ENCODE measurements around the gene PRDM5.
"Not testable (repeated sequence)": the region's sequence is repeated elsewhere in the genome, so short reads cannot be mapped to it uniquely, and the experiment has no call there.

Gene PRDM5

DNA sequence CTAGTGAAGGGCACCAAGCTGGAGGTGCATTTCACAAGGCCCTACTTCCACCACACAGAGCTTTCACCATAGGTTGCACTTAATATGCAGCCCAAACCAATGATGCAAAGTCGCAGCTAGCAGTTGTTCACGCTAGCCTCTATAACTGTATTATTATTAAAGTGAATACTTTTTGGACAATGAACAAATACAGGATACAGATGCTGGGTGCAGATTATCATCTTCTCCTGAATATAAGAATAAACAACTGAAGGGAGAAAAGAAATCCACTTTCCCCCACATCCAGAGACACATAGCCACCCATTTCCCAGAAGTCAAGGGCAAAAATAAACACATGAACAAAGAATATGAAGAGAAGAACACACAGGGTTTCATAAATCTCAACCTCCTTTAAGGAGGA, 107.2 kb downstream of the PRDM5 start:
- no peak for DNase-seq

DNA sequence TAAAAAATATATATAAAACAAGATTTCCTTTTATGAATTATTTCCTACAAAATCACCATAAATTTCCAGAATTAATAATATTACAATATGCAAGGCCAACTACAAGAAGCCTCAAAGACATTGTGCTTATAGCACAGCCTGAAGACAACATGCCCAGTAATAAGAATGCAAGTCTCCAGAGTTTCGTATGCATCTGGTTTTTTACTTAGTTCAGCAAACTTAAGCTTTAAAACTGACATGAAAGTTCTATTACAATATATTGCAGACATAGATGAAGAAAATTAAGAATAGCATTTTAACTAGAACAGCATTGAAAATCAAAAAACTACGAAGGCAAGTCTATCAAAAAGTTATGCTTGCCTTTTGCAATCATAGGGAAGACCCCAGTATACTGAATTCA, 107.6 kb downstream of the PRDM5 start:
- no peak for DNase-seq

DNA sequence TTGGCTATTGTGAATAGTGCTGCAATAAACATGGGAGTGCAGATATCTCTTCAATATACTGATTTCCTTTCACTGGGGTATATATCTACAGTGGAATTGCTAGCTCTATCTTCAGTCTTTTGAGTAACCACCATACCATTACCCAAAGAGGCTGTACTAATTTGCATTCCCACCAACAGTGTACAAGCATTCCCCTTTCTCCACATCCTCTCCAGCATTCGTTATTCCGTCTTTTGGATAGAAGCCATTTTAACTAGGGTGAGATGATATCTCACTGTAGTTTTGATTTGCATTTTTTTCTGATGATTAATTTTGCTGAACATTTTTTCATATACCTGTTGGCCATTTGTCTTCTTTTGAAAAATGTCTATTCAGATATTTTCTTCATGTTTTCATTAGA, 110.3 kb downstream of the PRDM5 start:
- DNase-seq, result no peak

DNA sequence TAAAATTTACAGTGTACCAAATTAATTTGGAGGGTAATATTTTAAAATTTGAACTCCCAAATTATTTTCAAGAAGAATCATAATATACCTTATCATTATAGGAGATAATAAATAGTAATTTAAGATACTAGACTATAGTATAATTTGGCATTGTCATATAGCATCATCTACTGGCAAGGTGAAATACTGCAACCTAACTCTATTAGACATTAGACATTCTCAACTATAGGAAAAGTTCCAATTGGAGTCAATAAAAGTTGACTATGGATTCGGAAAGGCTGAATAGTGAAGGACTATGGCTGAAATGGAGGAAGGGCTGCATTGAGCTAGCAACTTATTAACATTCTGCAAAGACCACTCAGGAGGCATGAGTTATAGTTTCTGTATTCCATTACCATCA, 113.0 kb downstream of the PRDM5 start:
- no peak for DNase-seq

DNA sequence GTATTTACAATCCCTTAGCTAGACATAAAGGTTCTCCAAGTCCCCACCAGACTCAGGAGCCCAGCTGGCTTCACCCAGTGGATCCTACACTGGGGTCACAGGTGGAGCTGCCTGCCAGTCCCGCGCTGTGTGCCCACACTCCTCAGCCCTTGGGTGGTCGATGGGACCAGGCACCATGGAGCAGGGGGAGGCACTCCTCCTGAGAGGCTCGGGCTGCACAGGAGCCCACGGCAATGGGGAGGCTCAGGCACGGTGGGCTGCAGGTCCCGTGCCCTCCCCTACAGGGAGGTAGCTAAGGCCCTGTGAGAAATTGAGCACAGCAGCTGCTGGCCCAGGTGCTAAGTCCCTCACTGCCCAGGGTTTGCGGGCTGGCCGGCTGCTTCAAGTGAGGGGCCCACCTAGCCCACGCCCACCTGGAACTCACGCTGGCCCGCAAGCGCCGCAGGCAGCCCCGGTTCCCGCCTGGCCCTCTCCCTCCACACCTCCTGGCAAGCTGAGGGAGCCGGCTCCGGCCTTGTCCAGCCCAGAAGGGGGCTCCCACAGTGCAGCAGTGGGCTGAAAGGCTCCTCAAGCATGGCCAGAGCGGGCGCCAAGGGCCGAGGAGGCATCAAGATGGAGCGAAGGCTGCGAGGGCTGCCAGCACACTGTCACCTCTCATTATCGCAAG, 113.9 kb downstream of the PRDM5 start:
- DNase-seq, result no peak

DNA sequence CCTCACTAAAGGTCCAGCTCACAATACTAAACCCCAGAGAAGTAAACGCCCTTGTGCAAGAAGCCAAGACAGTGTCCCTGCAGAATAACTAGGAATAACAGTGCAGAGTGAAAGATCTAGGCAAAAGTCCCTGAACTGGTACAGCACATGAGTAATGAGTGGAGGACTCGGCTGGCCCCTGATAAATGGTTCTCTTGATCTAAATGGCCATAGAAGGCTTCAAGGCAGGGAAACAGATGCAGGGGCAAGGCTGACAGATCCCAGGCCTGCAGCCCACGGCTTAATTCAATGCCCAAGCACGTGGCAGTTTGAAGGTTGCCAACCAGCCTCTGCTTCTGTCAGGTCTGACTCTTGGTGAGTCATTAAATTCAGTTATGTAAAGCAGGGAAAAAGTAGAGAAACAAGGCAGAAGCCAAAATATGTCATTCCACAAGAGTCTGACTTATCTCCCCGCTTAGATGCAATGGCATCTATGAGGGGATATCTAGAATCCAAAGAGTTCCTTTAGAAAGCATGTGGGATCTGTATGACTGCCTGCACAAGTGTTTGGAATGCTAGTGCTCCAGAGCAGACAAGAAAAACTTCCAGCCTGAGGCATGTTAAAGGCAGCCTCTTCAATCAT, 121.3 kb downstream of the PRDM5 start:
- DNase-seq, result peak; percentile 26

DNA sequence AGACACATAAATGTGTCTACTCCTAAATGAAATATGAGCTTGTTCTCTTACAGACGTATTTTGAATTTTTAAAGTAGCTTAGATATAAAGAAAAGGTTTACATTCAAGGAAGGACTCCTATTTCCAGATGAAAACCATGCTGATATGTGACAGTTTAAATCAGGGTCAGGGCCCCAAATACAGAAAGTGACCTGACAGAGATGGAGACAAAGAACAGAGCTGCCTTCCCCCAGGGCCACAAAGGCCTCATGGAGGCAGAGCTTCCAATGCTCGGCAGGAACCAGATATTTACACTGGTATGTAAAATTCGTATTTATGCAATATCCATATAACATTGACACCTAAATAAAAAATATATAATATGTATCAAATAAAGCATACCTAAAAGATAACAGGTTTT, 124.0 kb downstream of the PRDM5 start:
- DNase-seq, result no peak

DNA sequence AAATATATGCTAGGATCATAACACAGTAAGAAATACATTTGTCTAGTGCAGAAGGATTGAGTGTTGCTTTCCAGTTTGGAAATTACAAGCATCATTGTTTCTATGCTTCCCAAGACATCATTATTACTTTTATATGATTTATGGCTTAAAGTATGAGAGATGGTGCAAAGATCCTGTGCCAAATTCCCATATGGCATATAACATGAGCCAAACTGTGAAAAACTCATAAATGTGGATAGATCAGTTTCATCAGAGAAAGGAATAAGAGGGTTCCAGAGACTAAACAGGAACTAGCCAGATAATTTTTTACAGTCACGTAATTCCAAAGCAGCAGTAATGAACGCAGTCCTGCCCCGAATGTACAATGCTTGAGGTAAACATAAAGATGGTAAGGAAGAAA, 126.3 kb downstream of the PRDM5 start:
- no peak for DNase-seq

DNA sequence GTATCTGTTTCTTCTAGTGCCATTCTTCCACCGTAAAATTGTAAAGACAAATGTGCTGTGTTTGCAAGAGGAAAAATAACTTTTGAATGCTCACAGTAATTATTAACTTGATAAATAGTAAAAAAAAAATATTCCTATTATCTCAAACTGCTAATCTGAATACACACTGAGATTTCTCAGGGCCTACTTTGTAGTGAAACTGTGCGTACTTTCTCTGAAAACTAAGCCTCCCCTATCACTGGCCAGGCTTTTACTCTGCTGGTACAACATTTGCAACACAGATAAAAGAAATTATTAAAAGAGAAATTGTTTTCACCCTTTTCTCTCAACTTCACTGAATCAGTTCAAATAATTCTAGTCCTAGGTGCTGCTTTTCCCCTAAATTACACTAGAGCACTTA, 137.3 kb downstream of the PRDM5 start:
- no peak for DNase-seq

DNA sequence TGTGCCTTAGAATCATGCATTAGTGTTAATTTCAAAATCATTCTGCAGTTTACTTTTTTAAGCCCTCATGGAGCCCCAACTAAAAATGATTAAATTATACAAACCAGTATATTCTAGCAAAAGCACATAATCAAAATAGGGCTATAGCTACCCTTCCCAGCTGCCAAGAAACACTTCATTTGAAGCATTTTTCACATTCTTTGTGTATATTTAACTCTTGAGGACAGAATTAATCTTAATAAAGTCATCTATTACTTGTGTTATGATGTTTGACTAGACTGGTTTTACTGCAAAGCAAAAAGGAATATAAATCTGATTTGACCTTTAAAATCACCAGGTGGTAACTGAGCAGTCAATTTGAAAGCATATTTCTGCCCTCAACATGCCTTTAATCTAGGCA, 145.1 kb downstream of the PRDM5 start:
- DNase-seq, result no peak

DNA sequence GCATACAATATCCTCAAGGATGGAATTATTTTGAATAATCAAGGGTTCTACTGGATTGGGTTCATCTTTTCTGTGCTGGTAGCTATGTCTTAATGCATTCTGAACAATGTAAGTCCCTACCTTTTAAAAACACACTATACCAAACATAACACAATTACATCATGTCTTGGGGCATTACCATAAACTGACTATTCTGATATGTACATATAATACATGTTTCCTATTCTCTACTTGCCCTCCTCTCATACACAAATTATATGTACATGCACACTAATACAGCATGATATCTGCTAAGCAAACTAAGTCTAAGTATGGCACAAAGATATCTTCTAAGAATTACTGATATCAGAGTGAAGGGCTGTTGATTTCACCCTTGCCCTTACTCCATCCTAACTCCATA, 147.1 kb downstream of the PRDM5 start:
- DNase-seq, result no peak

DNA sequence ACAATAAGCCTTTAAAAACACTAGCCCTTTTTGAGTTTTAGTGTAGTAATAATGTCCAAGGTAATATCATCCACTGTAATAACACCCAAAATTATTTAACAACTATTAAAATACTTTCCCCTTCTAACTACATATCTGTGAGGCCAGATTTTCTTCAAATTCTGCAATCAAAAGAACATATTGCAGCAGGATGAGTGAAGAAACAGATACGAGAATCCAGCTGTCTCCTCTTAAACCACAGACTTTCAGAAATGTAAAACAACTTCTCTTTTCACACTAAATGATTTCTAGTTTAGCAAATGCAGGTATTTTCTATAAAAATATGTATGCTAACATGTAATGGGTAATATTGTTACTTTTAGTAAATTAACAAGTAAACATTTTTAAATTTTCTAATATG, 148.9 kb downstream of the PRDM5 start:
- DNase-seq, result no peak

DNA sequence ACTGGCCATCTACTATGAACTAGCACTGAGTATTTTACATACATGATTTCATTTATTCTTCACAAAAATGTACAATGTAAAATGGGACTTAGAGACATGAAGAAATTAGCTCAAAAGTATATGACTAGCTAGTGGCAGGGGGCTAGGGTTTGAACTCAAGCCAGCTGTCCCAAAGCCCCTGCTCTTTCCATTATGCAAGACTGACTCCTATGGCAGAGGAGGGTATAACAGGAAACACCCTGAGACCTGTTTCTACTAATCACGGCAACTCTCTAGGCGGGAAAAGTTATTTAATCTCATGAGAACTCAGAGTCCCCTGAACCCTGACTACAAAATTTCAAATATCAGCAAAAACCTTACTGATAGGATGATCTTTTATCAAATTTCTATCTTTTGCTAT, 150.6 kb downstream of the PRDM5 start:
- DNase-seq, result no peak

DNA sequence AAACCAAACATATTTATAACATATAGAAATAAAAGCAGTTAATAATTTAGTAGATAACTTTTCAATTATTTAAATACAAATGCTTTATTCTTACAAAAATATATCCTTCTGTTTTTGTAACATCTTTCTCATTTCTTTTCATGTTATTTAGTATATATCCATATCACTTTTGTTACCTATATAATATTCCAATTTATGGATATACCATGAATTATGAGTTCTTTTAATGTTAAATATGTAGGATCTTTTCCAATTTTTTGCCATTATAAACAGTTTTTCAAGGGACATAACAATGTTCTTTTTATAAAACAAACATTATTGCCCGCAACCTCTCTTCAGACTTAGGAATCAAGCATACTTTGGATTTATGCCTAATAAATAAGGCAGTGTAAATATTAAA, 151.6 kb downstream of the PRDM5 start:
- DNase-seq, result no peak

DNA sequence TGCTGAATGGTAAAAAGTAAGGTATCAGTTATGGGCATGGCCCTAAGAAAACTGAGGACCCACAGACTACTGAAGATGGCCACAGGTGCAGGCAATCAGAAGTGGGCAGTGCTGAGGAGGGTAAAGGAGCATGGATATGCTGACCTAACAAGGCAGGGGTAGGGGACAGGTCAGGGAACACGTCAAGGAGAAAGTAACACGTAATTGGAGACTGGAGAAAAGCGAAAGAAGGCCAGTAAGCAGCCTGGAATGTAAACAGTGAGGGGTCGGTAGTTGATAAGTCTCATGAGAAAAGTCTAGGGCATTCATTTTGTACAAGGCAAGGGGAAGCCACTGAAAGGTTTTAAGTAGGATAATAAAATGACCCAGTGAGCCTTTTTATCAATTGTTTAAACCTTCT, 153.3 kb downstream of the PRDM5 start:
- peak; percentile 68 for DNase-seq

DNA sequence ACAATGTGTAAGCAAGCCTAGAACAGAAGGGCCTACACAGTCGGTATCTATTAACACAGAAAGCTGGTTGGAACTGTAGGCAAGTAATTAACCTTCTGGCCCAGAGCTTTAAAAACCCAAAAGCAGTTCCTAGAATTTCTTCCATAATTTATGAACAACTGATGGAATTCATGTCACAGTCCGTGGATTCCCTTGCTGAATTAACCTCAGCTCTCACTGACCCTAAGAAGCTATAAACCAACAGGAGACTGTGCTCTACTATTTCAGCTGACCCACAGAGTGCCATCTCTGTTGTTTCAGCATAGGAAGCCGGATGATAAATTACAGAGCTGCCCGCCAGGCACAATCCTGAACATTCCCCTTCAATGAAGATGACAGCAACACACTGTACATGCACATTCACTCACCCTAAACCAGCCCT, 157.3 kb downstream of the PRDM5 start:
- DNase-seq, result no peak

DNA sequence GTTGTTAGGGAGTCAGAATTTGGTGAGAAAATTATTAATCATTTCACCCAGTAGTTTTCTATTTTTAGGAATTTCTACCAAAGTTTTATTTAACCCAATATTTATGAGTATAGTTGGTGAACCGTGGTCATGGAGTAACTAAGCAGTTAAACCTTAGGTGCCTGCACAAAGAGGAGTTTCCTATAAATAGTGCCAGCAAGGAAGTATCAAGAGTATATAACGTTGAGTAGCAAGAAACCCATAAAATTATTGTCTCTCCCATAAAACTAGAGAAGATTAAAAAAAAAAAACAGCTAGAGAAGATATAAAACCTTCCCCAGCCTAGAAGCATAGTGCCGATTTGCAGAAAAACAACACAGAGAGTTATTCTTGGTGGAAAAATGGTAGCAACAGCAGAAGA, 158.9 kb downstream of the PRDM5 start:
- DNase-seq, result no peak

DNA sequence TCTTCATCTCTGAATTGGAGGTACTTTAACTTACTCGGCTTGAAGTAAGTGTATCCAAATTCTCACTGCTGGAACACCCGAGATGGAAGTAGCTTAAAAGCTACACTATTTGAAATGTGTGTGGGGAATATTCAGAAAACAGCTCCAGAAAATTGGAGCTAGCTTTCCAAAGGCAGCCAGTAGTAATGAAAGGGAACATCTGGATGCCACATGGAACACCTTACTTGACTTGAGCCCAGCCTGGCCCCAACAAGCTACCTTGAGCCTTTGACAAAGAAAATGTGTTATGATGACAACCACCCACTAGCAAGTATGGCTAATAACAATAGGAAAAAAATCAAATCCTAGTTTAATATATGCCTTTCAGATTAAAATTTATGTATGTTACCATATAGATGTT, 161.5 kb downstream of the PRDM5 start:
- DNase-seq, result no peak

DNA sequence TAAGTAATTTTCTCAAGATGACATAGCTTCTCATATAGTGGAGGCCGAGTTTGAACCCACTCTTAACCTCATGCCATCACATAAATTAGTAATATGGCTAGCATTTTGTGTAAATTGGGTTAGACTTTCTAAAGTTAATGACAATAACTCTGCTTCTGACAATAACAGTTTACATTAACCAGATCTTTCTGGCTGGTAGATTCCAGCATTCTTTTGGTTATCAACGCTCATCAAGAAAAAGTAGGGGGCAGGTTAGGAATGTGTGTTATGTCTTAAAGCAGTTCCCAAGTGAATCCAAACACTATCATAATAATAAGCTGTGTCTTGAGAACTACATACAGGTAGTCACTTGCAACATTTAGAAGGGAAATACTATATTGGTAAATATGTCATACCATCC, 162.5 kb downstream of the PRDM5 start:
- DNase-seq, result no peak

DNA sequence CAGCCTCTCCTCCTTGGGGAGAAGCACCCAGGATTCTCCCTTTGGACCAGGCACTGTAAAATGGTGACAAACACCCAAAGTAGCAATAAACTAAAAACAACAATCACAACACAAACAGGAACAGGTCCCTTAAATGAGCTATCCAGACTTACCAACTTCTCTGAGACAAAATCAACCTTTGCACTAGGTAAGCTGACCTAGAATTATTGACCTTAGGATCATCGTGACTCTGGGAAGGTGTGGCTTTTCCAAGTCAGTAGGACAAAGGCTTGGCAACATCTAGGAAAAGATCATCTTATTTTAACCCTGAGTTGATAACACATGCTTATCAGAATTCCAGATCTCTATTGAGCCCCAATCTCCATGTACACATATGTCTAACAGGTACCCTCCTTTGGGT, 166.7 kb downstream of the PRDM5 start:
- no peak for DNase-seq

DNA sequence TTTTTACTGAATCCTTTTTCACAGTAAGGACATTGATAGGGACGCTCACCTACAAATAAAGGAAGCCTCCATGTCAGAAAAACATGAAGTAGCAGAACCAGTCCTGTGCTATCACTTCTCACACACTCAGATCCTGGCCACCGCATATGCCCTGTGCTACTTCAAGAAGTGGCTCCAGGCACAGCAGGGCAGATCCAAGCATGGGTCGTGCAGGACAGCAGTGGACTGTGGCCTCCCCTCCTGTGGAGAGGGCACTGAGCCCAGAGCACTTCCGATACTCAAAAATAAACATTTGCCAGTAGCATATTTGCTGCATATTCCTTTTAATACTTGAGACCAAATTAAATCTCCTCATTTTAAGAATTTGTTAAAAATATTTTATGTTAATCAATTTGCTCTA, 167.9 kb downstream of the PRDM5 start:
- DNase-seq, result no peak

DNA sequence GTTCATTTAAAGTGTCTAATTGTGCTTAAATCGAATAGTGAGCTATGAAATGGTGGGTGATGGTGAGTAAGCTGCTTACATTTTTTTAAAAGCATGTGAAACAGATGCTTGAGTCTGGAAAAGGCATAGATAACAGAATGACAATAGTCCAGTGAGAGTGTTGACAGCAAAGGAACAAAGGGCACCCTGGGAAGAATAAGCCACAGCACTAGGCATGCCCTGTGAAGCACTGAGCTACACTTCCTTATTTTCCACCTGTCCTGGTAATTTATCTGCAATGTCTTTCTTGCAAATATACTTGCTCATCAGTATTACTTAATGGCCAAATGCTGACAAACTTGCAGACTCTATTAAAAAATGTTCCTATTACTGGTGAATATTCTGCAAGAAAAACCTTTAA, 168.7 kb downstream of the PRDM5 start:
- DNase-seq, result no peak

DNA sequence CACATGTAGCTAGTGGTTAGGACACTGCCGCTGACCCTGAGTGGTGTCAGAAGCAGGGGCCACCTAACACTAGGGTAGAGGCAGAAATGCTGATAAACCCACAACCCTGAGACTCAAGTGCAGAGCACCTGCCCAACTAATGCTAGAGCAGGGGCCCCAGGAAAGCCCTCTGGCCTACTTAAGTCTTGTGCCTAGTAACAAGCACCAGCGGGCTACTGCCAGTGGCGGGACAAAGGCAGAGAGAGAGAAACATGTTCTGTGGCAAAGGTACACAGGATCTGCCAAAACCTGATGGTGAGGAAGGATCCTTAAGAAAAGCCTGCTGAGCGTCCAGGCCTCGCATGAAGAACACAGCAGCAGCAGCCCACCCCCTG, 172.4 kb downstream of the PRDM5 start:
- DNase-seq, result no peak

DNA sequence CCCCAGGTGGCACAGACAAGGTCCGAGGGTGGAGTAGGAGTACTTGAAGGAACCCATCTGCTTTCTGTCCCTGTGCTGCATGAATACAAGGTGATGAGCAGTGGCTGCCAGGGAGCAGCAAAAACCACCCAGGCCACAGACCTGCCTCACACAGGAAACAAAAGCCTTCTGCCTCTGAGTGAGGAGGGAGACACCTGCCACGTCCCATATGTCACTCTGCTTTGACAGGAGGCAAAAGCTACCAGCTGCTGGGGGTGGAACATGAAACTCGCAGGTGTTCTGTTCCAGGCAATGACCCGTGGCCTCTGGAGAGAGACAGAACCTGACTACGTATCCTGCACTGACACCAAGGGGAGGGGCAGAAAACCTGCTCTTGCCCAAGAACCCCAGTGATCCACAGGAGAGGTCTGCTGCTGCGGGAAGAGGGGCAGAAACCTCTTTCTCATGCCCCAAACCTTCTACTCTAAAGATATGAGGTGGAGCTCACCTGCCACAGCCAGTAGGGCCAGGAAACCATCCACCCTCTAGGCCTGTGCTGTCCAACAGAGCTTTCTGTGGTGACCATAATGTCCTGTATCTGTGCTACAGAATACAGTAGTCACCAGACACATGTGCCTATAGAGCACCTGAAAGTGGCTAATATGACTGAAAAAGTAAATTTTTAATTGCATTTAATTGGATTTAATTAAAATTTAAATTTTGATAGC, 172.9 kb downstream of the PRDM5 start:
- no peak for DNase-seq

DNA sequence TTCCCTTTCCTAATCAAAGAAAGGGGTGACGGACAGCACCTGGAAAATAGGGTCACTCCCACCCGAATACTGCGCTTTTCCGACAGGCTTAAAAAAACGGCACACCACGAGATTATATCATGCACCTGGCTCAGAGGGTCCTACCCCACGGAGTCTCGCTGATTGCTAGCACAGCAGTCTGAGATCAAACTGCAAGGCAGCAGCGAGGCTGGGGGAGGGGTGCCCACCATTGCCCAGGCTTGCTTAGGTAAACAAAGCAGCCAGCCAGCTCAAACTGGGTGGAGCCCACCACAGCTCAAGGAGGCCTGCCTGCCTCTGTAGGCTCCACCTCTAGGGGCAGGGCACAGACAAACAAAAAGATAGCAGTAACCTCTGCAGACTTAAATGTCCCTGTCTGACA, 180.9 kb downstream of the PRDM5 start:
- not testable (repeated sequence) for DNase-seq

Data from HCEC 1CT (cell line).